Activated CD8-positive, alpha-beta T cell treated with anti-CD3 and anti-CD28 coated beads, Interleukin-2, amount 10 ng/mL, durations not matched to agents 7 days and 5 days (primary cell): ENCODE measurements around the gene IL18BP. TPM values are rescaled to one million over a fixed set of nuclear protein-coding genes. Genes with fewer than 3 reads are reported as not detected.

Source experiments
- ATAC-seq: fragments of 150-1000 bp; cut with Tn5 transposase; one replicate; pipeline ENCODE4 v1.10.0; 2021; ENCODE audit warnings: moderate library complexity
- CTCF ChIA-PET: fragments of 350-600 bp; sonication (Branson Sonifier 250); formaldehyde crosslinking; loops from one replicate; lab custom pipeline; 2021; ENCODE audit warnings: antibody characterized with exemption; lab: Charles Lee
- POLR2A ChIA-PET: fragments of 350-600 bp; sonication (Branson Sonifier 250); formaldehyde crosslinking; loops from one replicate; lab custom pipeline; 2021; ENCODE audit warnings: antibody characterized with exemption; lab: Charles Lee
- DNase-seq: peaks from one replicate; pipeline ENCODE4 v3.0.0-alpha.2; 2020
- H3K27ac Mint-ChIP-seq: one replicate; pipeline ENCODE4 v1.8.0; 2021; ENCODE audit warnings: mild to moderate bottlenecking, mixed read lengths
- H3K27me3 Mint-ChIP-seq: one replicate; pipeline ENCODE4 v1.8.0; 2021; ENCODE audit warnings: low read depth, mixed read lengths
- H3K36me3 Mint-ChIP-seq: one replicate; pipeline ENCODE4 v1.8.0; 2021; ENCODE audit warnings: low read depth, mixed read lengths
- H3K4me1 Mint-ChIP-seq: one replicate; pipeline ENCODE4 v1.8.0; 2021; ENCODE audit warnings: low read depth, mixed read lengths
- H3K4me3 Mint-ChIP-seq: one replicate; pipeline ENCODE4 v1.8.0; 2021; ENCODE audit warnings: mild to moderate bottlenecking, mixed read lengths
- H3K9me3 Mint-ChIP-seq: one replicate; pipeline ENCODE4 v1.8.0; 2022; ENCODE audit warnings: mixed read lengths; ENCODE audit not compliant: insufficient read depth
- total RNA-seq, 2 experiments: library from RNA; stranded (reverse); gene quantifications; one replicate each; pipeline ENCODE4 v1.2.3, GENCODE V29; 2021

IL18BP gene
- 10 to 100 TPM; 15.9 to 16.2 TPM for total RNA-seq

DNA sequence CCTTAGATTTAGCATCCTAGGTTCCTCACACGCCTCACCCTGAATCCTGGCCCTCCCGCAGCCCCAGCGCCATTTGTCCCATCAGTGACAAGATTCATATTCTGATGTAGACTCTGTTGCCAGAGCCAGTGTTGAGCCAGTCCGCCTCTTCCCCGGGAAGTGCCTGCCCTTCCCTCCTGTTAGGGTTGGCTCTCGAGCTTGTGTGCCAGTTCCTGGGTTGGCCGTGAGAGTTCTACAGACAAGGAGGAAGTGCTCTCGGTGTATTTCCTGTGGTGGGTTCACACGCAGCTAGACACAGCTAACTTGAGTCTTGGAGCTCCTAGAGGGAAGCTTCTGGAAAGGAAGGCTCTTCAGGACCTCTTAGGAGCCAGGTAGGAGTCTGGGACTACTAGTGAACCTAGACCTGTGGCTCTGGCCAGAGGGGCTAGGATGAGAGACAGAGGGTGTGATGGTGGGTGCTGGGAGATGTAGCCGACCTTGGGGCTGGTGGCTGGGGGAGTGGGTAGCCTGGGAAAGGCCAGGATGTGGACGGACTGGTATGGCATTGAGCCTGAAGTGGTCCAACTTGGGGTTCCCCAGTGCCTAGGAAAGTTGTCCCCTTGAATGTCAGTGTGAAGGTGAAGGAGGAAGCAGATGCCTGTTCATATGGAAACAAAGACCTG is at the start of gene IL18BP:
TSS of gene IL18BP (plus strand) at position 261 of the 662 bp plus-strand sequence. CDS start 1,076 bp downstream, outside the sequence.
- CTCF ChIA-PET, result interaction anchor here (1.2 to 3.4 kb wide), 5 partner anchors 11 to 432 kb away, joined by 3 to 23 read pairs (median 8); no protein-coding TSS in a partner anchor
- Mint-ChIP-seq H3K9me3 (no peaks in the 10 kb centered on the region), H3K4me1 (peaks cover 22% of the 10 kb centered on the region), H3K4me3 (peak within 1 kb of the TSS; percentile 82), H3K36me3 (peaks cover 35% of the 10 kb centered on the region), H3K27me3 (no peaks in the 10 kb centered on the region), H3K27ac (peak within 1 kb of the TSS; percentile 97)
- ATAC-seq (peak; percentile 83), DNase-seq (peak; percentile 67)
- POLR2A ChIA-PET, result interaction anchor here (1.0 to 1.7 kb wide), 5 partner anchors 9 to 71 kb away, joined by 3 to 9 read pairs (median 4); partner anchors contain the start of genes RNF121 and XNDC1N

DNA sequence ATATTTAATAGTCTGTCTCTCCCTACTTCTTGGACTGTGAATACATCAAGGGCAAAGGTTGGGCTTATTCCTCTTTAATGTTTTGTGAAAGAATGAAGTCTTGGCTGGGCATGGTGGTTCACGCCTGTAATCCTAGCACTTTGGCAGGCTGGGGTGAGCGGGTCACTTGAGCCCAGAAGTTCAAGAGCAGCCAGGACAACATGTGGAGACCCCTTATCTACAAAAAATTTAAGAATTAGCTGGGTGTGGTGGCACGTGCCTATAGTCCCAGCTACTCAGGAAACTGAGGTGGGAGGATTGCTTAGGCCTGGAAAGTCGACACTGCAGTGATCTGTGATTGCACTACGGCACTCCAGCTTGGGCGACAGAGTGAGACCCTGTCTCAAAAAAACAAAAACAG is 49.7 kb upstream of the IL18BP start:
- no peaks in the 10 kb centered on the region for H3K9me3 Mint-ChIP-seq
- H3K4me3 Mint-ChIP-seq, result no peak overlapping the region
- ATAC-seq (no peak), DNase-seq (no peak)
- ChIA-PET POLR2A (no interaction called here), CTCF (no interaction called here)
- H3K36me3 Mint-ChIP-seq, result no peaks in the 10 kb centered on the region
- no peaks in the 10 kb centered on the region for H3K4me1 Mint-ChIP-seq
- no peak overlapping the region for H3K27ac Mint-ChIP-seq
- H3K27me3 Mint-ChIP-seq, result no peaks in the 10 kb centered on the region

DNA sequence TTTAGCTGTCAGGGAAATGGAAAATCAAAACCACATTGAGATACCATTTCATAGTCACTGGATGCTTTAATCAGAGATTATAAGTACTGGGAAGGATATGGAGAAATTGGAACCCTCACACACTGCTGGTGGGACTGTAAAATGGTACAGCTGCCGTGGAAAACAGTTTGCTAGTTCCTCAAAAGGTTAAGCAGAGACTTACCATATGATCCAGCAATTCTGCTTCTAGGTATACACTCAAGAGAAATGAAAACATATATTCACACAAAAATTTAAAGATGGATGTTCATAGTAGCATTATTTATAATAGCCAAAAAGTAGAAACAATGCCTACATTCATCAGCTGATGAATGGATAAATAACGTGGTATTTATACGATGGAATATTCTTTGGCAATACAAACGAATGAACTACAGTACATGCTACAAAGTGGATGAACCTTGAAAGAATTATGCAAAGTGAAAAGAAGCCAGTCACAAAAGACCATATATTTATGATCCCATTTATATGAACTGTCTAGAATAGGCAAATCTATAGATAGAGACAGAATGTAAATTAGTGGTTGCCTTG is 46.9 kb upstream of the IL18BP start:
- Mint-ChIP-seq H3K4me3 (no peak overlapping the region), H3K4me1 (no peaks in the 10 kb centered on the region), H3K27me3 (no peaks in the 10 kb centered on the region), H3K36me3 (no peaks in the 10 kb centered on the region), H3K9me3 (no peaks in the 10 kb centered on the region), H3K27ac (no peak overlapping the region)
- DNase-seq (no peak), ATAC-seq (no peak)
- ChIA-PET CTCF (no interaction called here), POLR2A (no interaction called here)

DNA sequence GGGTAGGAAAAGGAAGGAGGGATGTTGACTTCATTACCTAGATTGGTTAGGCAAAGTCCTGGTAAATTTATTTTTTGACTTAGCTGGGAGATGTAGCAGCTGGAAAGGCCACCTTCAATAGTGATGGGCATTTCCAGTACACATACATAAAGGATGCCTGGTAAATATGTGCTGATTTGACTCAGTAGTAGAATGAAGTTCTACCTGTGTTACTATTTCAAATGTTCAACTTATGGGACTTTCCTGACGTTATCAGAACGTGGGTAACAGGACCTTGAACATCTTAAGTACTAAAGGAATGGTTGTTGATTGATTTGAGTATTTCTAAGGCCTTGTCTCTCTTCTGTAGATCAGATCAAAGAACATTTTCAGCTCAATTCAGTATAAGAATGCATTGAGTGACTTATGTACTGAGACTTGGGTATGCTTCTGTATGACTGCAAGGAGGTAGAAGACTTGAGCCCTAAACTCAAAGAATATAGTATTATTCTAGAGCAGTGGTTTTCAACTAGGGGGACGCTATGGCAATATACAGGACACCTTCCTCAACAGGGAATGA is 42.7 kb upstream of the IL18BP start:
- CTCF ChIA-PET, result interaction anchor here (0.6 kb wide), 1 partner anchor 21 kb away, joined by 3 read pairs; no protein-coding TSS in a partner anchor
- POLR2A ChIA-PET, result no interaction called here
- DNase-seq (no peak), ATAC-seq (no peak)
- no peaks in the 10 kb centered on the region for H3K9me3 Mint-ChIP-seq
- no peaks in the 10 kb centered on the region for H3K4me1 Mint-ChIP-seq
- no peaks in the 10 kb centered on the region for H3K27me3 Mint-ChIP-seq
- H3K4me3 Mint-ChIP-seq, result no peak overlapping the region
- no peak overlapping the region for H3K27ac Mint-ChIP-seq
- H3K36me3 Mint-ChIP-seq, result peaks cover 12% of the 10 kb centered on the region

DNA sequence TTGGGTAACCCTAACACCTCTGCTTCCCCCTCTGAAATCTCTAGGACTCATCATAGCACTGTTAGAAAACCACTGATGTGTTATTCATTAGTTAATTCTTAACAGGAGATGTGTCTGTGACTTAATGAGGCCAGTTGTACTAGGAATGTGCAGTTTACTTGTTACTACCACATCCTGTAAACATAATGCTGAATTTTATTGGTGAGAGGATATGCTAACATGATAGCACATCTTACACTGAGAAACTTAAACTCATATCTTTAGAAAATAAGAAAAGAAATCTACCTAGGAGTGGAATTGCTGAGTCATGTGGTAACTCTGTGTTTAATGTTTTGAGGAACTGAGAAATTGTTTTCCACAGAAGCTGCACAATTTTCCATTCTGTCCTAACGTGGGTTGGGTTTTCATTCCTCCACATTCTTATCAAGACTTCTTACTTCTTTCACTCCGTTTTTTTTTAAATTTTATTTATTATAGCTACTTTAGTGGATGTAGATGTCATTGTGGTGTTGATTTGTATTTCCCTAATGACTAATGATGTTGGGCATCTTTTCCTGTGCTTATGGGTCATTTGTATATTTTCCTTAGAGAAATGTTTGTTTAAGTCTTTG is 36.2 kb upstream of the IL18BP start:
- no peak overlapping the region for H3K4me3 Mint-ChIP-seq
- peaks cover 7% of the 10 kb centered on the region for H3K4me1 Mint-ChIP-seq
- H3K36me3 Mint-ChIP-seq, result peaks cover 32% of the 10 kb centered on the region
- H3K27me3 Mint-ChIP-seq, result no peaks in the 10 kb centered on the region
- ChIA-PET POLR2A (no interaction called here), CTCF (no interaction called here)
- H3K9me3 Mint-ChIP-seq, result no peaks in the 10 kb centered on the region
- DNase-seq, result no peak
- H3K27ac Mint-ChIP-seq, result no peak overlapping the region
- ATAC-seq, result no peak

DNA sequence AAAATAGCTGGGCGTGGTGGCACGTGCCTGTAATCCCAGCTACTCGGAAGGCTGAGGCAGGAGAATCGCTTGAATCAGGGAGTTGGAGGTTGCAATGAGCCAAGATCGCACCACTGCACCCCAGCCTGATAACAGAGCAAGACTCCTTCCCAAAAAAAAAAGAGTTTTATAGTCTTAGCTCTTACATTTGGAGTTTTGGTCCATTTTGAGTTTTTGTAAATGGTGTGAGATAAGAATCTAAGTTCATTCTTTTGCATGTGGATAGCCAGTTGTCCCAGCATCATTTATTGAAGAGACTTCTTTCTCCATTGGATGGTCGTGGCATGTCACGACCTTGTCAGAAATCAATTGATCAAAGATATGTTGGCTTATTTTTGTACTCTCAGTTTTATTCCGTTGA is 35.2 kb upstream of the IL18BP start:
- Mint-ChIP-seq H3K9me3 (no peaks in the 10 kb centered on the region), H3K4me1 (peaks cover 7% of the 10 kb centered on the region), H3K27me3 (no peaks in the 10 kb centered on the region), H3K36me3 (peaks cover 32% of the 10 kb centered on the region), H3K27ac (no peak overlapping the region), H3K4me3 (no peak overlapping the region)
- no peak for ATAC-seq
- no peak for DNase-seq
- ChIA-PET CTCF (interaction anchor here (4.0 kb wide), 1 partner anchor 14 kb away, joined by 14 read pairs; no protein-coding TSS in a partner anchor), POLR2A (no interaction called here)

DNA sequence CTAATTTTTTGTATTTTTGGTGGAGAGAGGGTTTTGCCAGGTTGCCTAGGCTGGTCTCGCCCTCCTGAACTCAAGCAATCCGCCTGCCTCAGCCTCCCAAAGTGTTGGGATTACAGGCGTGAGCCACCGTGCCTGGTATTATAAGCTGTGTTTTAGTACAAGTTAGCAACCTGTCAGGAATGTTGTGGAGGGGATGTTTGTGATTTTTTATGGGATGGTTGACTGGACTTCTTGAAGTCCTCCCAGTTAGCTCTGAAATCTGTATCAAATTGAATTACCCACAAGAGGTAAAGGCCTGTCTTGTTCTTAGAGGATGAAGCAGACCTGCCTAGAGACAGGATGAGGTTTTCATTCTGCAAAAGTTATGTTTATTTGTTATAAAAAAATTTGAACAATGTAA is 34.1 kb upstream of the IL18BP start:
- ATAC-seq (no peak), DNase-seq (no peak)
- no peaks in the 10 kb centered on the region for H3K27me3 Mint-ChIP-seq
- H3K9me3 Mint-ChIP-seq, result no peaks in the 10 kb centered on the region
- CTCF ChIA-PET, result interaction anchor here (1.2 to 4.0 kb wide), 2 partner anchors 13 to 483 kb away, joined by 3 to 14 read pairs; no protein-coding TSS in a partner anchor
- H3K4me1 Mint-ChIP-seq, result peaks cover 7% of the 10 kb centered on the region
- POLR2A ChIA-PET, result no interaction called here
- H3K27ac Mint-ChIP-seq, result no peak overlapping the region
- H3K36me3 Mint-ChIP-seq, result peaks cover 32% of the 10 kb centered on the region
- no peak overlapping the region for H3K4me3 Mint-ChIP-seq

DNA sequence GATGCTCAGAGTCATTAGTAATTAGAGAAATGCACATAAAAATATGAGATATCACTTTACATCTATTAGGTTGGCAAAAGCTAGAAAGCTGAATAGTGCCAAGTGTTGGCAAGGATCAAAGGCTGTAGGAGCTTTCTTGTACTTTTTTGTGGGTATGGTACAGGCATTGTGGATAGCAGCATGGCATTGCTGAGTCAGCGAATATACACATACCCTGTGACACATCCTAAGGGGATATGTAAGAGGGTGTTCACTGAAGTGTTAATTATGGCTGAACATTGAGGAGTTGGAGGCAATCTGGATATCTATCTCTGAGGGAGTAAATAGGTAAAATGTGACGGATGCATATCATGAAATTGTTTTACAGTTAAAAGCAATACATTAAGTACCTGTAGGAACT is 27.0 kb upstream of the IL18BP start:
- CTCF ChIA-PET, result no interaction called here

DNA sequence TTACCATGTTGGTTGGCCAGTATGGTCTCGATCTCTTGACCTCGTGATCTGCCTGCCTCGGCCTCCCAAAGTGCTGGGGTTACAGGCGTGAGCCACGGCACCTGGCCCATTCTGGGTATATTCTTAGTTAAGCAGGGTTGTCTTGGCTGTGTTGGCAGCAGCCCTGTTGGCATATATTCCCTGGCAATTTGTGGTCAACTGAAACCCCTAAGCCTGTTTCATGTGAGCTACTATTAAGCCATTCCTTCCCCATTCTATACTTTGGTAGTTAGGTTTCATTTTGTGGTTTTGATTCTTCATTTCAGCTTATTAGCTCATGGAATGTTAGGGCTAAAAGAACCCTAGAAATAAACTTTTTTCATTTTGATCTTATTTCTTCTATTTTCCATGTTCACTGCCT is 22.2 kb upstream of the IL18BP start:
- no peak overlapping the region for H3K27ac Mint-ChIP-seq
- ATAC-seq, result no peak
- H3K4me1 Mint-ChIP-seq, result no peaks in the 10 kb centered on the region
- ChIA-PET POLR2A (no interaction called here), CTCF (interaction anchor here (0.8 to 5.5 kb wide), 24 partner anchors 8 to 454 kb away, joined by 3 to 34 read pairs (median 8); partner anchors contain the start of genes IL18BP, RNF121 and XNDC1N)
- H3K9me3 Mint-ChIP-seq, result no peaks in the 10 kb centered on the region
- no peak for DNase-seq
- peaks cover 3% of the 10 kb centered on the region for H3K36me3 Mint-ChIP-seq
- no peaks in the 10 kb centered on the region for H3K27me3 Mint-ChIP-seq
- no peak overlapping the region for H3K4me3 Mint-ChIP-seq

More for the DNA sequence above, 27.0 kb upstream of the IL18BP start:
- POLR2A ChIA-PET, result no interaction called here
- Mint-ChIP-seq H3K27ac (no peak overlapping the region), H3K36me3 (peaks cover 11% of the 10 kb centered on the region), H3K9me3 (no peaks in the 10 kb centered on the region), H3K27me3 (no peaks in the 10 kb centered on the region), H3K4me3 (no peak overlapping the region), H3K4me1 (no peaks in the 10 kb centered on the region)
- no peak for ATAC-seq
- DNase-seq, result no peak

DNA sequence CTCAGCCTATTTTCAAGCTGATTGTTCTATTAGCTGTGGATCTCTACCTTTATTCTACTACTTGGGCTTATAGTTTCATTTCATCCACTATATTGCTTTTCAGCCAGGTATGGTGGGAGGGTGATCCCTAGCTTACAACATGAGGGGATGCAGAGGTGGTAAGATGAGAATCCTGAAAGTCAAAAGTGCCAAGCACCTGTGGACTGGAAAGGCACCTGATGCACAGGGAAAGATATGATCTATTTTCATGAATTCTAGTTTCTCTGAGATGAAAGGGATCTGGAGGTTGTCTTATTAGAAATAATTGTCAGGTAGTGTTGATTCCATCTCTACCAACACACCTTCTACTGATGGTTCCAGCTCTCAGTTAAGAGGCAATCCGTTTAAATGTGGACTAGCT is 21.6 kb upstream of the IL18BP start:
- H3K9me3 Mint-ChIP-seq, result no peaks in the 10 kb centered on the region
- no peaks in the 10 kb centered on the region for H3K4me1 Mint-ChIP-seq
- POLR2A ChIA-PET, result interaction anchor here (1.1 to 1.4 kb wide), 2 partner anchors 21 to 49 kb away, joined by 3 to 4 read pairs; partner anchors contain the start of gene XNDC1N
- no peak overlapping the region for H3K27ac Mint-ChIP-seq
- H3K36me3 Mint-ChIP-seq, result peaks cover under 1% of the 10 kb centered on the region
- CTCF ChIA-PET, result interaction anchor here (0.7 to 5.5 kb wide), 29 partner anchors 9 to 454 kb away, joined by 3 to 34 read pairs (median 7); partner anchors contain the start of genes IL18BP, RNF121 and XNDC1N
- no peak overlapping the region for H3K4me3 Mint-ChIP-seq
- no peak for DNase-seq
- no peak for ATAC-seq
- H3K27me3 Mint-ChIP-seq, result no peaks in the 10 kb centered on the region

DNA sequence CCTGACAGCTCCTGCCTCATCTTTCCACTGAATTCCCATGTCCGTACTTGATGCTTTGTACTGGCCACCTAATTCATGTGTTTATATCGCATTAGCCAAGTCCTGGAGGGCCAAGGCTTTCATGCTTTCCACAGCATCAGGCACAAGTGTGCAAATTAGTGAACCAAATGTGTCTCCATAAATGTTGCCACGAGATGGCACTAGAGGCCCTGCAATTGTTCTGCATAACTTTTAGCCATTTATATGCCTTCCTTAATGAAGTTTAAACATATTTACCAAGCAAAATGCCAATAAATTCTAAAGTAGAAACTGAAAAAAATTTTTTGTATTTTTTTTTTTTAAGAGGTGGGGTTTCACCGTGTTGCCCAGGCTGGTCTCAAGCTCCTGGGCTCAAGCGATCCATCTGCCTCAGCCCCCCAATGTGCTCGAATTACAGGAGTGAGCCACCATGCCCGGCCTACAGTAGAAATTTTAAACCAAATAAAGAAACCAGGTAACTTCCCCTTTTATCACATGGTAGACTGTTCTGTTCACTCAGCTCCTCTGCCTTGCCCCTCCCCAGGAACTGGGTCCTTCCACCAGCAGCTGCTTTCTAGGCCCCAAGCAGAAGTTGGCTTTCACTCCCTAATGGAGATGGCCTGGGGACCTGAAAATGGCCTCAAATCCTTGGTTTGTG is 20.8 kb upstream of the IL18BP start:
- ChIA-PET POLR2A (interaction anchor here (1.1 to 1.4 kb wide), 2 partner anchors 20 to 50 kb away, joined by 3 to 4 read pairs; partner anchors contain the start of gene XNDC1N), CTCF (interaction anchor here (0.7 to 5.5 kb wide), 33 partner anchors 8 to 457 kb away, joined by 3 to 34 read pairs (median 7); partner anchors contain the start of genes CLPB, IL18BP, RNF121 and XNDC1N)
- peak; percentile 70 for ATAC-seq
- Mint-ChIP-seq H3K4me1 (no peaks in the 10 kb centered on the region), H3K9me3 (no peaks in the 10 kb centered on the region), H3K27me3 (no peaks in the 10 kb centered on the region), H3K27ac (no peak overlapping the region), H3K4me3 (no peak overlapping the region), H3K36me3 (no peaks in the 10 kb centered on the region)
- peak; percentile 74 for DNase-seq
